Fibroblast of peridontal ligament (primary cell): ENCODE measurements around the gene PLCB1.
A peak's percentile ranks its signal among the peaks of the same experiment; 100 is the strongest.

Source experiments
- DNase-seq: peaks from one replicate; pipeline ENCODE4 v3.0.0-alpha.2; 2010; ENCODE audit errors: extremely low read depth

Gene PLCB1

GRCh38 chr20:8720089-8720488, 588.0 kb downstream of the PLCB1 start:
- peak; percentile 22 for DNase-seq

- peak; percentile 81 for DNase-seq
Observed at GRCh38 chr20:8721098-8721497, 589.0 kb downstream of the PLCB1 start.

GRCh38 chr20:8722277-8722928, 590.3 kb downstream of the PLCB1 start:
- DNase-seq = peak; percentile 82

- DNase-seq = no peak
Observed at GRCh38 chr20:8723296-8723695, 591.2 kb downstream of the PLCB1 start.

GRCh38 chr20:8724884-8725283, 592.8 kb downstream of the PLCB1 start:
- DNase-seq = no peak

GRCh38 chr20:8726460-8726859, 594.4 kb downstream of the PLCB1 start:
- no peak for DNase-seq

- no peak for DNase-seq
Observed at GRCh38 chr20:8735014-8735413, 602.9 kb downstream of the PLCB1 start.

- DNase-seq = no peak
Observed at GRCh38 chr20:8735674-8736073, 603.6 kb downstream of the PLCB1 start.

GRCh38 chr20:8740265-8740664, 608.2 kb downstream of the PLCB1 start:
- DNase-seq = no peak

- peak; percentile 84 for DNase-seq
Observed at GRCh38 chr20:8744228-8744844, 612.3 kb downstream of the PLCB1 start.

GRCh38 chr20:8749101-8749500, 617.0 kb downstream of the PLCB1 start:
- peak; percentile 42 for DNase-seq

- peak; percentile 56 for DNase-seq
Observed at GRCh38 chr20:8749986-8750385, 617.9 kb downstream of the PLCB1 start.

- DNase-seq = no peak
Observed at GRCh38 chr20:8755340-8756118, 623.5 kb downstream of the PLCB1 start.

- peak; percentile 73 for DNase-seq
Observed at GRCh38 chr20:8756410-8756809, 624.3 kb downstream of the PLCB1 start.

GRCh38 chr20:8757146-8757545, 625.1 kb downstream of the PLCB1 start:
- DNase-seq = peak; percentile 81

GRCh38 chr20:8764344-8764962, 632.4 kb downstream of the PLCB1 start:
- DNase-seq = peak; percentile 66

GRCh38 chr20:8766868-8767390, 634.9 kb downstream of the PLCB1 start:
- peak; percentile 30 for DNase-seq

GRCh38 chr20:8774412-8774811, 642.3 kb downstream of the PLCB1 start:
- no peak for DNase-seq

GRCh38 chr20:8777911-8778310, 645.8 kb downstream of the PLCB1 start:
- peak; percentile 45 for DNase-seq

- no peak for DNase-seq
Observed at GRCh38 chr20:8778387-8778786, 646.3 kb downstream of the PLCB1 start.

GRCh38 chr20:8780915-8781314, 648.8 kb downstream of the PLCB1 start:
- DNase-seq = no peak

- peak; percentile 96 for DNase-seq
Observed at GRCh38 chr20:8782804-8783203, 650.7 kb downstream of the PLCB1 start.
